ENCODE results near the gene NBEAL2.
"Not testable (repeated sequence)": the region's sequence is repeated elsewhere in the genome, so short reads cannot be mapped to it uniquely, and the experiment has no call there.

Gene NBEAL2

GRCh38 chr3:46946416-46946815 is 33.0 kb upstream of the NBEAL2 start:
- DNase-seq: no peak

GRCh38 chr3:46946856-46947545 is 32.5 kb upstream of the NBEAL2 start:
- no peak for DNase-seq

- no peak for DNase-seq
These were observed 31.9 kb upstream of the NBEAL2 start for GRCh38 chr3:46947546-46947901.

GRCh38 chr3:46947981-46948791 is 31.3 kb upstream of the NBEAL2 start:
- DNase-seq: no peak

- no peak for DNase-seq
These were observed 30.4 kb upstream of the NBEAL2 start for GRCh38 chr3:46948830-46949671.

- DNase-seq: no peak
These were observed 29.3 kb upstream of the NBEAL2 start for GRCh38 chr3:46950177-46950576.

DNA sequence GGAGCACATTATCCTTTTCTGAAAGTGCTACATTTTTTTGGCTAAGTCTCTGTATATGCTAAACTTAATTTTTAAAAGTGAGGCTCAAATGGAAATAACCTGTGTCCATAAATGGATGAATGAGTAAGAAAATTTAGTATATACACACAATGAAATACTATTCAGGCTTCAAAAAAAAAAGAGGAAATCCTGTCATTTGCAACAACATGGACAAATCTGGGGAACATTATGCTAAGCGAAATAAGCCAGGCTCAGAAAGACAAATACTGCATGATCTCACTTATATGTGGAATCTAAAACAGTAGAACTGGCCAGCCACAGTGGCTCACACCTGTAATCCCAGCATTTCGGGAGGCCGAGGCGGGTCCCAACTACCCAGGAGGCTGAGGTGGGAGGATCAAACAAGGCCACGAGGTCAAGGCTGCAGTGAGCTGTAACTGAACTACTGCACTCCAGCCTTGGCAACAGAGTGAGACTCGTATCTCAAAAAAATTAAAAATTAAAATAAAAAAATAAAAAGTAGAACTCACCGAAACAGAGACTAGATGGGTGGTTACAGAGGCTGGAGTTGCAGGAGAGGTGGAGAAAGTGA is 28.7 kb upstream of the NBEAL2 start:
- DNase-seq: no peak

DNA sequence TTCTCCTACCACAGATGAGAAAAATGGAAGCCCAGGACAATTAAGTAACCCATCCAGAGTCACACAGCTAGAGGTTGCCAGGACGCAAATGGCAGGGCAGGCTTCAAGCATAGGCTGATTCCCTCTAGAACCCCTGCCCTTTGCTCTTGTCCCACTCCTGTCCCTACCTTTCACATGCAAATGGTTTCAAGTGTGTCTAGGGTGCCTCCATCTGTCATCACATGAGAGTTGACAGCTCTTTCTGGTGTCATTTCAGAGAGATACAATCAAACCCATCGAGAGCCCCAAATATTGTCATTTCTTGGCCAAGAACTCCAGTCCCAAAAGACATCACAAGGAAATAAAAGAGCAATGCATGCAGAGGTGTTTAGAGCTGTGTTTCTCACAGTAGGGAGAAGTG is 26.7 kb upstream of the NBEAL2 start:
- no peak for DNase-seq

DNA sequence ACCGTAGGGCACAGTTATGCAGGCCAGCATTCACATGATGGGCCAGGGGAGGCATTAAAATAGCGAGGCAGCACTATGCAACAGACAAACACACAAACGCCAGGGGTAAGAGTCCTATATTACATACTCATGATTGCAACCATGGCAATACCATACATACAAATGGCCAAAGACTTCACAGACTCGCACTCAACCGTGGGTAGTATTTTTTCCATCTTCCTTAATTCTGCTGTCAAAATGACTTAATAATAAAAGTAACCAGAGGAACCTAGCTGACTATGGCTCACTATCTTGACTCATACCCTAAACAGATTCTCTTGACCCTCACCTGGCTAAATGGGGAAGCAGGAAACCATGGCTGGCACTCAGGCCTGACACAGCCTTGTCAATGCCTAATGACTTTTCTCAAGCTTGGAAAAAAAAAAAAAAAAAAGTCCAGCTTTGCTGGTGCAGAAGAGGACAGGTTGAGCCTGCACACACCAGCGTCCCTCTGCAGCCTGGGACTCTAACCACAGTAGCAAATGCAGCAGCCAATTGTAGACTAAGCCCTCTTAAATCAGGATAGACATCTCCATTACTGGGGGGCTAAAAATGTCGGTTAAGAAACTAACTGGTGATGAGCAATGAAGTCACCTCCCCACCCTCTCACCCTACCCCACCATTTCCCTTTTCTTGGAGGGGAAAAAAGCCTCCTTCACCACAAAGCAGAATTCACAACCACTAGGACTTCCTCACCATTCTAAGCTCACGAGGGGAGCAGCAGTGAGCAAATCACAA is 26.0 kb upstream of the NBEAL2 start:
- no peak for DNase-seq

GRCh38 chr3:46954178-46954577 is 25.3 kb upstream of the NBEAL2 start:
- DNase-seq: no peak

GRCh38 chr3:46955157-46955556 is 24.3 kb upstream of the NBEAL2 start:
- no peak for DNase-seq

- DNase-seq: no peak
These were observed 23.6 kb upstream of the NBEAL2 start for GRCh38 chr3:46955801-46956259.

- DNase-seq: no peak
These were observed 22.2 kb upstream of the NBEAL2 start for GRCh38 chr3:46957092-46957820.

- no peak for DNase-seq
These were observed 20.9 kb upstream of the NBEAL2 start for GRCh38 chr3:46958467-46959160.

DNA sequence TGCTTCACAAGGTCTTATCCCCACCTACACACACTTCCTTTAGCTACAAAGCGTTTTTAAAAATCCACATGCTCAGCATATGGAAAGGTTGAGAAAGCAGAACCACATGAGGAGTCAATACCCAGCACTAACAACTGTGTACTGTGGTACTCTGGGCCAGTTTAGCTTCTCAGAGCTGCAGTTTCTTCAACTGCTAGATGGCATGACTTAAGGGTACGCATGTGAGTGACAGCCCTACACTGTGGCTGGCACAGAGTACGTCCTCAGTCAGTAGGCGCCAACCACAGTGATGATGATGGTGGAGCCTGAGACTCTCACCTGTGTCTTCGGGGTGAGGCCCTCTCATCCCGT is 20.3 kb upstream of the NBEAL2 start:
- DNase-seq: no peak

- DNase-seq: no peak
These were observed 19.3 kb upstream of the NBEAL2 start for GRCh38 chr3:46960081-46960701.

GRCh38 chr3:46960835-46961234 is 18.6 kb upstream of the NBEAL2 start:
- no peak for DNase-seq

DNA sequence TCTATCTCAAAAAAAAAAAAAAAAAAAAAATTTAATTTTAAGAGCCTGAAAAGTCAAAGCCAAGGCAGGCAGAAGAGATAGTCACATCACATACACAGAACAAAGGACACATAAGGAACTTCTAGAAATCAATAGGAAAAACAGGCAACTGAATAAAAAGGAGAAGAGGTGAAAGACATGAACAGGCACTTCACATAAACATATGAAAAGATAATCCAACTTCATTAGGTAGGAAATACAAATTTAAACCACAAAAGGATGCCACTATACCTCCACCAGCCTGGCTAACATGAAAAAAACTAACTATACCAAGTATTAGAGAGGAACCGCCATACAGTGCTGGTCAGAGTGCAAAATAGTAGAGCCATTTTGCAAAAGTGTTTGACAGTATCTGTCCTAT is 17.0 kb upstream of the NBEAL2 start:
- no peak for DNase-seq

- DNase-seq: no peak
These were observed 16.5 kb upstream of the NBEAL2 start for GRCh38 chr3:46962990-46963389.

DNA sequence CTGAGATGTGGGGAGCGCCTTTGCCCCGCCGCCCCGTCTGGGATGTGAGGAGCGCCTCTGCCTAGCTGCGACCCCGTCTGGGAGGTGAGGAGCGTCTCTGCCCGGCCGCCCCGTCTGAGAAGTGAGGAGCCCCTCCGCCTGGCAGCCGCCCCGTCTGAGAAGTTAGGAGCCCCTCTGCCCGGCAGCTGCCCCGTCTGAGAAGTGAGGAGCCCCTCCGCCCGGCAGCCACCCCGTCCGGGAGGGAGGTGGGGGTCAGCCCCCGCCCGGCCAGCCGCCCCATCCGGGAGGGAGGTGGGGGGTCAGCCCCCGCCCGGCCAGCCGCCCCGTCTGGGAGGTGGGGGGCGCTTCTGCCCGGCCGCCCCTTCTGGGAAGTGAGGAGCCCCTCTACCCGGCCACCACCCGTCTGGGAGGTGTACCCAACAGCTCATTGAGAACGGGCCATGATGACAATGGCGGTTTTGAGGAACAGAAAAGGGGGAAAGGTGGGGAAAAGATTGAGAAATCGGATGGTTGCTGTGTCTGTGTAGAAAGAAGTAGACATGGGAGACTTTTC is 15.4 kb upstream of the NBEAL2 start:
- DNase-seq: not testable (repeated sequence)

Data from DMS79 treated with DMSO at 0.1 percent for 48 hours (cell line).